Vein endothelial cell (primary cell): ENCODE data around the gene PMFBP1. TPM values are rescaled to one million over a fixed set of nuclear protein-coding genes. Genes with fewer than 3 reads are reported as not detected.

Experiments used
- total RNA-seq: library from RNA; depleted of rRNA; stranded (reverse); fragments of >200 nt; gene quantifications from 2 replicates; pipeline ENCODE4 v1.2.3, GENCODE V29; 2012

The PMFBP1 gene
- not detected in 2 replicates for total RNA-seq

GRCh38 chr16:72172105-72173034 is at the start of gene PMFBP1:
TSS of gene PMFBP1 (minus strand) at chr16:72172155. CDS start at chr16:72171208, 947 bp downstream.

GRCh38 chr16:72093448-72094265 is 78.3 kb downstream of the PMFBP1 start, which contains the start of the genes DHX38 and TXNL4B:
TSS of gene DHX38 (plus strand) at chr16:72093847. CDS start at chr16:72096158, 2,311 bp downstream.
TSS of gene TXNL4B (minus strand) at chr16:72093620. CDS start at chr16:72090749, 2,871 bp downstream.

Other genes with a start within 250 kb of the PMFBP1 start
- gene PKD1L3, start 171.8 kb downstream of the PMFBP1 start, total RNA-seq = not detected in 2 replicates
- 4.1 and 4.9 TPM in 2 replicates for gene DHODH, start 163.4 kb downstream of the PMFBP1 start, total RNA-seq
- gene HP, start 117.7 kb downstream of the PMFBP1 start, total RNA-seq = not detected in 2 replicates
- gene HPR, start 108.9 kb downstream of the PMFBP1 start, total RNA-seq = not detected in 2 replicates
- 5.2 and 7.9 TPM in 2 replicates for gene TXNL4B, start 78.5 kb downstream of the PMFBP1 start, total RNA-seq
- gene DHX38, start 78.3 kb downstream of the PMFBP1 start, total RNA-seq = 65.0 and 68.0 TPM in 2 replicates